T-helper 2 cell (primary cell): ENCODE results near the gene KRT82.

Source experiments
- DNase-seq, 5 experiments: peaks; one replicate each; pipeline versions ENCODE4 v3.0.0 to v3.0.0-alpha.2; 2012 to 2022

The KRT82 gene

DNA sequence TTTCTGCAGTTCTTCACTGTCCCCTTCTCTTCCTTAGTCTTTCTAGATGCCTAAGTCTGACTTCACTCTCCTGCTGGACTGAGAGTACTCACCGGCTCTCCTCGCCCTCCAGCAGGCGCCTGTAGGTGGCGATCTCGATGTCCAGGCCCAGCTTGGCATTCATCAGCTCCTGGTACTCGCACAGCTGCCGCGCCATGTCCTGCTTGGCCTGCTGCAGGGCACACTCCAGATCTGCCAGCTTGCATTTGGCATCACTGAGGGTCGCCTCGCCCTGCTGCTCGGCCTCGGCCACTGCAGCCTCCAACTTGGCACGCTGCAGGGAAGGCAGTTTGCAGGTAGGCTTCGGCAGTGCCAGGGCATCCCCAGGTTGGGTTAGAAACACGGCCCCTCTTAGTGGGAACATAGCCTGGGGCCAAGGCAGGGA lies 25.9 kb downstream of the KRT82 start:
- DNase-seq = no peak

DNA sequence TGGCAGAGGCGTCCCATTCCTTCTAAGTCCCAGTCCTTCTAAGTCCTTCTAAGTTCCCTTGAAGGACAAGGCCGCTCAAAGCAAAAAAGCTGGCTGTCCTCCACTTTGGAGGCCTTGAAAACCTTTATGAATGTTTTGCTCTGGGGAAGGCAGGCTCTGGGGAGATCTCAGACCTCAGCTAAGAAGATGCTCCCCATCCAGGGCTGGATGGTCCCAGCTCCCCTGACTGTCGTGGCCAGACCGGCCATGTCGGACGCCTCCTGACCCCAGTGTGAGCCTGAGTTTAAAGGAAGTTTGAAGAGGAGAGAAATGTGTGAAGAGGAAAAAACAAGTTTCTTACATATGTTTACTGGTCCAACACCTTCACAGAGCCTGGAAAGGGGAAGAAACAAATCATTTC lies 26.6 kb downstream of the KRT82 start:
- no peak for DNase-seq

DNA sequence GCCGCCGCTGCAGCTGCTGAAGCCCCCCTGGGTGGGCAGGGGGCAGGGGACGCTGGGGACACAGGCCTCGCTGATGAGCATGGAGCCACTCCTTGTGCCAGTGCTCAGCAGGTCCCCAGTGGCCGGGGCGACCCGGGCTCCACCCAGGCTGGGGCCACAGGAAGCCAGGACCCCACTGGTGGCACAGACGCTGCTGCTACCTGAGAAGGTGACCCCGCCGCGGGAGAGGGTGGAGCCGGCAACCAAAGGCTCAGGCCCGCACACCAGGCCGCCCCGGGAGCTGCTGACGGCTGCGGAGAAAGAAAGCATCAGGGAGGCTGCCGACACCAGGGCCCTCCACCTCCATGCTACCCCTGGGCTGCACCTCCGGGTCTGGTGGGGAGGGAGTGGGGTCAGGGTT lies 28.0 kb downstream of the KRT82 start:
- no peak for DNase-seq

GRCh38 chr12:52377266-52377665 lies 28.9 kb downstream of the KRT82 start:
- DNase-seq = no peak

DNA sequence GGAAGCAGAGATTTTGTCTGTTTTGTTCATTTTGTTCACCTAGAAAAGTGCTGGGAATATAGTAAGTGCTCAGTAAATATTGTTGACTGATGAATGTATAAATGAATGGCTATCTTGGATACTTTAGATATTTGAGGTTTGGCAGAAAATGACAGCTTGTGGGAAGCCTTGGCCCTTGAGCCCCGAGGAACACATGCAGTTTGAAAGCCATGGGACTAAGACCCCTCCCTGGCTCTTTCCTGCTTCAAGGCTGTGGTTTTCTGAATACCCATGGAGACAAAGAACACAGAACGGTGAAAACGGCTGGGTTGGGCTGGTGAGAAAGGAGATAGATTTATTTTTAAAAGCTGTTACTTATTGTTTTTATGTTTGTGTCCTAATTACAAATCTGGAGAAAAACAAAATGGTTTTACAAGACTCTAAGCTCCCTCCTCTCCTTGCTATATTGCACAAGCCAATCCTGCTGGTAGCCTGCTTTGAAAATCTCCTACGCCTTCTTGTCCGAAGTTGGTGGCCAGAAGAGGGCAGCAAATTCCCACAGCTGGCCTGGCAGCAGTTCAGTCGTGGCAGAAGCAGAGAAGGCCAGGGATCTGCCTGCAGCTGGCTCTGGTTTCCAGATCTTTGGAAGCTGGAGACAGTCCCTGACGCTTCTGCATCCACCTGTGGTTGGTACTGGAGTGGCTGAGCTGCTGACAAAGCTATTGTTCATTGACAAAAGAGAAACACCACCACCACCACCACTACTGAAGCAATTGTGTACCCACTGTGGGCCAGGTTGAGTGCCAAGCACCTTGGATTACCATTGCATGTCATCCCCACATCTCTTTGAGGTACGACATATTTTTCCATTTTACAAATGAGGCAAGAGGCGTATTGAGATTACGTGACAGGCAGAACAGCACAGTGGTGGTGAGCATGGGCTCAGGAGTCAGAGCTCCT lies 33.6 kb downstream of the KRT82 start:
- DNase-seq = peak in 3 of 5 experiments; percentile 14 to 36 (median 35)

DNA sequence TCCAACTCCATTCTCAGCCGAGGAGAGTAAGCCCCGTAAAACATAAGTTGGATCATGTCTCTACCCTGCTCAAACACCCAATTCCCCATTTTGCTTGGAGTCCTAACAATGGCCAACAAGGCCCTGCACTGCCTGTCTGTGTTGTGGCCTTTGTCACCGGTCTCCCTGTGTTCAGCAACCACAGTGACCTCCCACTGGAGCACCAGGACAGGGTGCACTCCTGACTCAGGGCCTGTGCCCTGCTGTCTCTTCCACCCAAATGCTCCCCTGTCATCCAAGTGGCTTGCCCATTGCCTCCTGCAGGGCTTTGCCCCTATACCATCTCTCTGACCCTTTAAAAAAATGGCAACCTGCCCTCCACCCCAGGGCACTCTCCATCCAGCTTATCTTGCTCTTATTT lies 34.4 kb downstream of the KRT82 start:
- DNase-seq = no peak

DNA sequence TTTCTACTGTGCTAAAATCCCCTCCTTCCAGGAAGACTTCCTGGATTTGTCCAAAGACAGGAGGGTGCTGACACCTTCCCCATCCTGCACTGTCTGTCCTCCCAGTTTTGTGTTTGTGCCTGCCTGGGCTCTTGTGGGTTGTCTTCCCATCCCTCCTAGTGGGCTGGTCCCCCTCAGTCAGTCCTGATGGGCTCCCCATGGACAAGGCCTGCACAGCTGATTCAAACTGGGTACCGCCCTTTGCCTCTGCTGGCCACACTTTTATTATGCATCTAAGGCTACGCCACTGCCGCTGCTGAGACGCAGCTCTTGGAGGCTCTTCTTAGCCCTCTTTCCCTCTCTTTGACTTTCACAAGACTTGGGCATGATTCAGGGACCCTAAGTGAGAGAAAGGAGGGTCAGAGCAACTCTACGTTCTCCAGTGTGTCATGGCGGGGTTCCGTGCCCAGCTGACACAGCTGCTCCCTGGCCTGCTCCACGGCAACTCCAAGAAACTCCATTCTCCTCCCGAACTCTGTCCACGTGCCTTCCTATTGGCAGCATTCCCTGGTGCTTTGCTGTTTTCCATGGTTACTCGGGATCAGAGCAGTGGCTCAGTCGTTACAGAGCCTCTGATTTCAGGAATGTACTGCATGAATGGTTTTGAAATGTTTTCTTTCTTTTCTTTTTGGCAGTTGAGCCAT lies 35.1 kb downstream of the KRT82 start:
- DNase-seq = no peak

GRCh38 chr12:52369809-52370208 lies 36.3 kb downstream of the KRT82 start:
- no peak for DNase-seq

DNA sequence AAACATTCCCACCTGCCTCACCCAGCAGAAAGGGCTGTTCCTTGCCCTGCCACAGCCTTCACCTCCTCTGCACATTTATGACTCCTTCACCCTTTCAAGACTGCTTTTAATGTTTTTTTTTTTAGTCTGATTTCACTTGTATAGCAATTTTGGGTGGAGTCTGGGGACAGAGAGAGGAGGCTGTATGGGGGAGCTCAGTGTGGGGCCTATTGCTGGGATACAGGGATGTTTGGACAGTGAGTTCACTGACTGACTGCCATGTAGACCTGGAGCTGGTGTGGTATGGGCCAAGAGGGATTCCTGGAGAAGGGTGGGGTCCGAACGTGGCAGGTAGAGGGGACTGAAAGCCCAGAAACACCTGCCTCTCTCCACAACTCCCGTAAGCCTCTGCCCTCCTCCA lies 36.9 kb downstream of the KRT82 start:
- no peak for DNase-seq

- no peak for DNase-seq
Measured at GRCh38 chr12:52368508-52368907, 37.6 kb downstream of the KRT82 start.

DNA sequence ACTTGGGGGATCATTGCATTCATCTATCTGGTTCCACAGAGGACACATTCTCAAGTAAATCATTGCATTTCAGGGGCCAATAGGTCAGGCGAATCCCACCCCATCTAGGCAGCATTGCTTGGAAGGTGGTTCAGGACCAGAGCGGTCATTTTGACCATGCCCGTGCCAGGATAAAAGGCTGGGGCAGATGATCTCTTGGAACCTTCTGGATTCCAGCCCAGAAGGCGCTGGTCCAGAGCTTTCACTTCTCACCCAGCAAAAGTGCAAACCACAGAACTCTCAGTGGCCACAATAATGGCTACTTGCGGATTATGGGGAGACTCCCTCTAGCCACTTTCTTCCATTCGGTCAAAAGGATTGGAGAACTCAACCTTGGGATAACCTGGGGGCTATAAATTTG lies 38.3 kb downstream of the KRT82 start:
- DNase-seq = no peak

DNA sequence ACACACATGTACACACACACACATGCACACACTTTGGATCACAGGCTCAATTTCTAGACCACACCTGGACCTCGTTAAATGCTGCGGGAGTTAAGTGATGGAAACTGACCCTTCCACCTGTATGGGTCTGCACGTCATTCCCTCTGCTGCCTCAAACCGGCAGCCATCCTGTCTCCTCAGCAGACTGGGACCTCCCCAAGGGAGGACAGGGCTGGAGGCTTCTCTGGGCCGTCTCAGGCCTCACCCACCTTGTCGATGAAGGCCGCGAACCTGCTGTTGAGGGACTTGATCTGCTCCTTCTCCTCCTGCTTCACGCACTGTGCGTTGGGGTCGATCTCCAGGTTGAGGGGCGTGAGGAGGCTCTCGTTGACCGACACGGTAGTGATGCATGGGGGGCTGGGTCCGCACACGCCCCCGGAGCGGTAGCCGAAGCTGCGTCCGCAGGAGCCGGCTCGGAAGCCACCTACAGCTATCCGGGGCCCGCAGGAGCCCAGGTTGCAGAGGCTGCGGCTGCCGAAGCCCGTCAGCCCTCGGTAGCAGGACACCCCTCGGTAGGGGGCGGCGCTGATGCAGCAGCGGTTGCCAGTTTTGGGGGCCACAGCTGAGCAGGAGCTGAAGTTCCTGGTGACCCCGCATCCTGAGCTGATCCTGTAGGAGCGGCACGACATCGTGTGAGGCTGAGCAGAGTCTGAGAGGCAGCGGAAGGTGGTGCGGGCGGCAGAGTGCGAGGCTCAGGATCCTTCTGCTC lies 39.2 kb downstream of the KRT82 start, which contains the start of gene KRT85:
KRT85 (minus strand) TSS at position 744 of the 748 bp plus-strand sequence; CDS start at position 668, 76 bp downstream.
- no peak for DNase-seq

DNA sequence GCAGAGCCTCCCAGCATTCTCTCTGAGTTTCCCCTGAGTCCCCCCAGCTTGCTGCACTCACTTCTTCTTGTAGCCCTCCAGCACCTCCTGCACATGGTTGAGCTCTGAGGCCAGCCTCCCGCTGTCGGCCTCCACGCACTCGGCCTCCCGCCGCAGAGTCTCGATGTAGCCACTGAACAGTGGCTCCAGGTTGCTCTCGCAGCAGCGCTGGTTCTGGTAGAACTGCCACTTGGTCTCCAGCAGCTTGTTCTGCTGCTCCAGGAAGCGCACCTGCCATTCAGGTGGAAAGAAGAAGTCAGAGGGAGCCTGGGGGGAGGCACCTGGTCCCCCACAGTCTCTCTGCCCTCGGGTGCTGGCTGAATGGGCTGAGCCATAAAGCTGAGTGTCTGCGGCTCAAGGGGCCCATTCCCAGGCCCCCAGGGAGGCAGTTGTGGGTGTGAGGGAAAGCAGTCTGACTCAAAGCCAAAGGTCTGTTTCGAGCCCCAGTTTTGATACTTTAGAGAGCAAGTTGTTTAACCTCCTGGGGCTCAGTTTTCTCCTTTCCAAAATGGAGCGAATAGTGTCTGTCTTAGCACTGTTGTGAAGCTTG lies 41.1 kb downstream of the KRT82 start:
- no peak for DNase-seq

- DNase-seq = no peak
Measured at GRCh38 chr12:52364061-52364460, 42.1 kb downstream of the KRT82 start.

GRCh38 chr12:52363111-52363679 lies 42.9 kb downstream of the KRT82 start:
- no peak for DNase-seq

GRCh38 chr12:52362118-52362726 lies 43.9 kb downstream of the KRT82 start:
- DNase-seq = no peak

GRCh38 chr12:52361553-52361952 lies 44.6 kb downstream of the KRT82 start:
- DNase-seq = peak in 1 of 5 experiments; percentile 12

DNA sequence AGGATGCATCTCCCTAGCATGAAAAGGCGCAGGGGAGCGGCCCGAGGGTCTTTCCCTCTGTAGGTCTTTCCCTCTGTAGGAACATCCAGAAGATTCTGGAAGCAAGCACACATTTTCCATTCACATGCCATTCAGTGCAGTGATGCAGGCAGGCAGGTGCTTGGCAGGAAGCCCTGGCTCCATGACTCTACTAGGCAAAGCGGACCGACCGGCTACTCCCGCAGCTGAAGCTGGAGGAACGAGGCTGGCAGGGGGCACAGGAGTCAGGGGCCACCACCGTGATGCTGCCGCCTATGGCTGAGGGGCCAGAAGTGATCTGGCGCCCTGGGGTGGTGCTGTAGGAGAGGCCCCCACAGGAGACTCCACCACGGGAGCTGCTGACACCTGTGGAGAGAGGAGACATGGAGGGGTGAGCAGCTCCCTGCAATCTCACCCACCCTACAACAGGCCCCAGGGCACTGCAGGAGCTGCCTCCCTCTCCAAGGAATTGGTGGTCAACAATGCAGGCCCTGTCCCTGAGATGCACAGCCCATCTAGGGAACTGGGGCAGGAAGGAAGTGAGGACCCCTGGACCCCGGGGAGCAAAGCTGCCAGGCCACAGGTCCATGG lies 45.4 kb downstream of the KRT82 start:
- no peak for DNase-seq

GRCh38 chr12:52360106-52360662 lies 46.0 kb downstream of the KRT82 start:
- no peak for DNase-seq

DNA sequence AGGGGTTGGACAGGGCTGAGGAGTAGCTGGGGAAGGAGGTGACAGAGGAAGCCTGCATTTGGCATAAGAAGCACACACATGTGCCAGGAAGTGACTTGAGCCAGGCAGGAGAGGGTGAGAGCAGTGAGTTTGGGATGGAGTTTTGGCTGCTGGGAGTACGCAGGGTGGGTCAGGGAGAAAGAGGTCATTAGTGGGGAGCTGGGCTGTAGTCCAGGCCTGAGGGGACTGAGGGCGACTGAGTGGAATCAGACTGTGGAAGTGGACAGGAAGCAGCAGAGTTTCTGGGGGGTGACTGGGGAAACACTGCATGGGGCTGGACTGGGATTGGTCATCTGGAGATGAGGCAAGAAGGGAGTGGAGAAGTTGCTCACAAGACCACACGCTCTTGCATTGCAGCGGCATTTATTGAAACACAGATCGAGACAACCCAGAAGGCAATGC lies 46.5 kb downstream of the KRT82 start:
- DNase-seq = no peak
